Suprapubic skin (tissue), 4 donors: ENCODE data around the gene MDK.

Experiments
- POLR2A ChIP-seq, 2 donors: fragments of 450-650 bp; IDR thresholded peaks; one replicate each; pipeline ENCODE4 v1.6.1; 2017; ENCODE audit warnings: antibody characterized with exemption in 2 of 2, mild to moderate bottlenecking in 2 of 2, moderate library complexity in 2 of 2
- POLR2AphosphoS5 ChIP-seq, 3 donors: sonication (generic); formaldehyde crosslinking; IDR thresholded peaks; one replicate each; pipeline ENCODE4 v1.6.1; 2017; ENCODE audit warnings: antibody characterized with exemption in 3 of 3
- TF ChIP-seq, protein P1 (sequence below), 2 donors: fragments of 200-600 bp in 1 of 2; fragments of 450-650 bp in 1 of 2; sonication (generic) in 1 of 2; IDR thresholded peaks; one replicate each; pipeline ENCODE4 v1.5.1; 2016 to 2019; ENCODE audit warnings: antibody characterized with exemption in 2 of 2, mild to moderate bottlenecking in 1 of 2, moderate library complexity in 1 of 2

DNA sequence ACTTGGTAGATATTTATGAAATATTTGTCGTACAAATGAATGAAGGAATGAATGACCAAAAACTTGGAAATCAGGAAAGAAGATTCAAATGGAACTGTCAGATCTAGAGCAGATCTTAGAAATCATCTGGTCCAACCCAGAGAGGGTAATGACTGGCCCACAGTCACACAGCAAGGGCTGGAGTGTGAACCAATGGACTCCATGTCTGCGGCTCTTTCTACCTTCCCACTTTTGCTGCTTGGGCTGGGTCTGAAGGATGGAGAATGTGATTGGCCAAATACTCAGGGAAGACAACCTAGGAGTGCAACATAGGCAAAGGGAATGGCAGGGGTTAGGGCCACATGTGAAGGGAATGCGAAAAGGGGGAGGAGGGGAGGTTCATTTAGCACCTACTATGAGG, 40.0 kb upstream of the MDK start:
- TF ChIP-seq, protein P1, sequence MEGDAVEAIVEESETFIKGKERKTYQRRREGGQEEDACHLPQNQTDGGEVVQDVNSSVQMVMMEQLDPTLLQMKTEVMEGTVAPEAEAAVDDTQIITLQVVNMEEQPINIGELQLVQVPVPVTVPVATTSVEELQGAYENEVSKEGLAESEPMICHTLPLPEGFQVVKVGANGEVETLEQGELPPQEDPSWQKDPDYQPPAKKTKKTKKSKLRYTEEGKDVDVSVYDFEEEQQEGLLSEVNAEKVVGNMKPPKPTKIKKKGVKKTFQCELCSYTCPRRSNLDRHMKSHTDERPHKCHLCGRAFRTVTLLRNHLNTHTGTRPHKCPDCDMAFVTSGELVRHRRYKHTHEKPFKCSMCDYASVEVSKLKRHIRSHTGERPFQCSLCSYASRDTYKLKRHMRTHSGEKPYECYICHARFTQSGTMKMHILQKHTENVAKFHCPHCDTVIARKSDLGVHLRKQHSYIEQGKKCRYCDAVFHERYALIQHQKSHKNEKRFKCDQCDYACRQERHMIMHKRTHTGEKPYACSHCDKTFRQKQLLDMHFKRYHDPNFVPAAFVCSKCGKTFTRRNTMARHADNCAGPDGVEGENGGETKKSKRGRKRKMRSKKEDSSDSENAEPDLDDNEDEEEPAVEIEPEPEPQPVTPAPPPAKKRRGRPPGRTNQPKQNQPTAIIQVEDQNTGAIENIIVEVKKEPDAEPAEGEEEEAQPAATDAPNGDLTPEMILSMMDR (IDR thresholded peaks at IDR 0.05), result no peak
- TF ChIP-seq POLR2A (IDR thresholded peaks at IDR 0.05) (no peak), POLR2AphosphoS5 (IDR thresholded peaks at IDR 0.05) (no peak)
